K562 (cell line): ENCODE measurements around the gene ZNF581. TPM values are rescaled to one million over a fixed set of nuclear protein-coding genes. Genes with fewer than 3 reads are reported as not detected.

Source experiments
- BCLAF1 ChIP-seq, 2 experiments: fragments of 450-650 bp in 1 of 2; IDR thresholded peaks; 2 replicates each; pipeline ENCODE4 v1.6.1; 2011 to 2017; ENCODE audit warnings: low read depth in 2 of 2, antibody characterized with exemption in 1 of 2, borderline replicate concordance in 1 of 2, low read length in 1 of 2, mild to moderate bottlenecking in 1 of 2, mixed read lengths in 1 of 2; ENCODE audit not compliant: control insufficient read depth in 1 of 2
- BRCA1 ChIP-seq, 2 experiments: fragments of 450-650 bp in 1 of 2; sonication (generic) in 1 of 2; formaldehyde crosslinking in 1 of 2; IDR thresholded peaks; 2 replicates each; pipeline versions ENCODE4 v1.5.0 to v1.6.1; 2017 to 2020; ENCODE audit warnings: mild to moderate bottlenecking in 1 of 2, missing genetic modification reagents in 1 of 2
- CAMTA2 ChIP-seq: fragments of 250-450 bp; sonication (Bioruptor Pico); conservative IDR thresholded peaks from 2 replicates; pipeline ENCODE4 v1.5.1; 2022
- CBX3 ChIP-seq, 2 experiments: IDR thresholded peaks; 1 replicate in 1 of 2; 2 replicates in 1 of 2; pipeline ENCODE4 v1.6.1; 2012; ENCODE audit warnings: inconsistent platforms in 2 of 2, low read length in 2 of 2, borderline replicate concordance in 1 of 2, control low read depth in 1 of 2
- CXXC5 ChIP-seq: fragments of 250-450 bp; sonication (Bioruptor Pico); IDR thresholded peaks from 2 replicates; pipeline ENCODE4 v1.8.0; 2022; ENCODE audit warnings: inconsistent platforms, mild to moderate bottlenecking, moderate library complexity
- DACH1 ChIP-seq: fragments of 450-650 bp; IDR thresholded peaks from 2 replicates; pipeline ENCODE4 v1.6.1; 2018; ENCODE audit not compliant: partially characterized antibody
- DIDO1 ChIP-seq: fragments of 450-650 bp; IDR thresholded peaks from 2 replicates; pipeline ENCODE4 v1.6.1; 2016; ENCODE audit warnings: low read depth, missing biosample characterization, missing genetic modification characterization
- FOXK1 ChIP-seq: sonication (generic); formaldehyde crosslinking; IDR thresholded peaks from 2 replicates; pipeline ENCODE4 v1.8.0; 2022; ENCODE audit warnings: missing genetic modification reagents, mild to moderate bottlenecking, borderline replicate concordance
- HCFC1 ChIP-seq: IDR thresholded peaks from 2 replicates; pipeline ENCODE4 v1.6.1; 2012; ENCODE audit warnings: low read depth, low read length, improper control_type of control experiment
- KLF1 ChIP-seq: fragments of 450-650 bp; IDR thresholded peaks from 2 replicates; pipeline ENCODE4 v1.6.1; 2016; ENCODE audit warnings: missing genetic modification characterization, missing compliant biosample characterization
- MYNN ChIP-seq, 2 experiments: sonication (generic); formaldehyde crosslinking in 1 of 2; IDR thresholded peaks; 2 replicates each; pipeline versions ENCODE4 v1.5.0 to v1.6.1; 2016 to 2020; ENCODE audit warnings: antibody characterized with exemption in 1 of 2, missing genetic modification reagents in 1 of 2
- NFIX ChIP-seq: fragments of 250-450 bp; sonication (Bioruptor Pico); IDR thresholded peaks from 2 replicates; pipeline ENCODE4 v1.4.0; 2020; ENCODE audit warnings: low read depth, mild to moderate bottlenecking, moderate library complexity
- POU5F1 ChIP-seq: fragments of 150-350 bp; IDR thresholded peaks from 2 replicates; pipeline ENCODE4 v1.6.1; 2014; ENCODE audit warnings: borderline replicate concordance, low read length, low read depth, mild to moderate bottlenecking; ENCODE audit not compliant: partially characterized antibody
- SAP30 ChIP-seq: fragments of 200-600 bp; sonication (generic); IDR thresholded peaks from 2 replicates; pipeline ENCODE4 v1.6.1; 2012; ENCODE audit warnings: borderline replicate concordance, low read depth, mild to moderate bottlenecking, moderate library complexity, low read length, control low read depth, inconsistent platforms; ENCODE audit not compliant: insufficient read depth, poor library complexity, severe bottlenecking
- SMARCC2 ChIP-seq: fragments of 450-650 bp; IDR thresholded peaks from 2 replicates; pipeline ENCODE4 v1.6.1; 2017; ENCODE audit warnings: antibody characterized with exemption, moderate library complexity, mild to moderate bottlenecking, low read depth
- TAF9B ChIP-seq: fragments of 450-650 bp; IDR thresholded peaks from 2 replicates; pipeline ENCODE4 v1.6.1; 2018; ENCODE audit warnings: mild to moderate bottlenecking; ENCODE audit not compliant: partially characterized antibody
- U2AF1 ChIP-seq: fragments of 200-400 bp; formaldehyde crosslinking; optimal IDR thresholded peaks from 2 replicates; pipeline ENCODE3; 2017; ENCODE audit warnings: mild to moderate bottlenecking, low read depth, low read length, moderate library complexity
- XRCC5 ChIP-seq: fragments of 200-400 bp; formaldehyde crosslinking; IDR thresholded peaks from 2 replicates; pipeline ENCODE4 v1.6.1; 2017; ENCODE audit warnings: low read depth, mild to moderate bottlenecking, low read length
- ZNF12 ChIP-seq: sonication (generic); formaldehyde crosslinking; IDR thresholded peaks from 2 replicates; pipeline ENCODE4 v1.4.0; 2020; ENCODE audit warnings: mild to moderate bottlenecking, missing genetic modification reagents
- ZNF507 ChIP-seq: conservative IDR thresholded peaks from 2 replicates; pipeline ENCODE4 v1.6.1; 2017; ENCODE audit warnings: missing genetic modification characterization, missing compliant biosample characterization
- ZNF551 ChIP-seq: fragments of 250-450 bp; sonication (Bioruptor Pico); IDR thresholded peaks from 2 replicates; pipeline ENCODE4 v1.5.0; 2021; ENCODE audit warnings: mild to moderate bottlenecking, moderate library complexity
- polyA plus RNA-seq, 8 experiments: library from polyadenylated mRNA; depleted of rRNA in 4 of 8; stranded (reverse) in 5 of 8; unstranded in 3 of 8; fragments of >200 nt; fragmentation: Nextera tagmentation in 2 of 8; fragmentation: Illumina TruSeq in 1 of 8; extraction: Ambion mirVana in 2 of 8; extraction: Trizol in 1 of 8; gene quantifications; 2 replicates each; pipeline versions ENCODE4 v1.2.1 to v1.2.3, GENCODE V29; 2011 to 2014; ENCODE audit warnings: inconsistent platforms in 1 of 8, missing spikeins in 1 of 8
- total RNA-seq, 7 experiments: library from RNA; depleted of rRNA in 6 of 7; stranded (reverse); fragments of >200 nt in 6 of 7; fragmentation: Illumina TruSeq in 2 of 7; extraction: Trizol in 2 of 7; gene quantifications; 2 replicates each; pipeline versions ENCODE4 v1.2.1 to v1.2.3, GENCODE V29; 2011 to 2021; ENCODE audit warnings: low replicate concordance in 1 of 7
- TF ChIP-seq, protein P1 (sequence below): fragments of 250-450 bp; sonication (Bioruptor Pico); IDR thresholded peaks from 2 replicates; pipeline ENCODE4 v1.8.0; 2021; ENCODE audit warnings: mild to moderate bottlenecking, moderate library complexity
- TF ChIP-seq, protein P2 (sequence below): sonication (generic); formaldehyde crosslinking; IDR thresholded peaks from 2 replicates; pipeline ENCODE4 v1.5.0; 2020; ENCODE audit warnings: missing genetic modification reagents

The ZNF581 gene
- total and polyA plus RNA-seq, 9 of the 15 experiments (the other 6 are each of a cell fraction or from before 2014, with no cell fraction given) = 2.4 to 39.4 (median 15.4) TPM

GRCh38 chr19:55640043-55640576, 3.3 kb upstream of the ZNF581 start (continued):
- TF ChIP-seq BCLAF1 (IDR thresholded peaks at IDR 0.05; ENCODE audit: borderline replicate concordance in 1 of 2, control insufficient read depth in 1 of 2, low read depth in 2 of 2, low read length in 1 of 2) (no peak), ZNF12 (CRISPR knock-in tag) (no peak; the same call in 1 of the 2 replicates), CXXC5 (CRISPR knock-in tag) (peak; percentile 88), DACH1 (no peak), ZNF507 (tag) (no peak), SAP30 (no peak), SMARCC2 (no peak), CBX3 (IDR thresholded peaks at IDR 0.05; ENCODE audit: borderline replicate concordance in 1 of 2, low read length in 2 of 2) (peak in 1 of 2 experiments; percentile 97; a peak in 2 of 3 replicates), MYNN (IDR thresholded peaks at IDR 0.05) (0 out of 2 replicates have a peak, but pooled peaks have one; percentile 38), MYNN (CRISPR knock-in tag; IDR thresholded peaks at IDR 0.05) (no peak), POU5F1 (no peak), KLF1 (tag) (0 out of 2 replicates have a peak, but pooled peaks have one; percentile 22), XRCC5 (no peak), ZNF551 (CRISPR knock-in tag) (no peak), CAMTA2 (no peak), TAF9B (no peak), NFIX (CRISPR knock-in tag) (no peak), U2AF1 (no peak), BRCA1 (IDR thresholded peaks at IDR 0.05) (no peak), BRCA1 (CRISPR knock-in tag; IDR thresholded peaks at IDR 0.05) (0 out of 2 replicates have a peak, but pooled peaks have one; percentile 39), DIDO1 (tag) (no peak), HCFC1 (0 out of 2 replicates have a peak, but pooled peaks have one; percentile 21), FOXK1 (CRISPR knock-in tag) (peak; percentile 99)
- TF ChIP-seq, protein P1, sequence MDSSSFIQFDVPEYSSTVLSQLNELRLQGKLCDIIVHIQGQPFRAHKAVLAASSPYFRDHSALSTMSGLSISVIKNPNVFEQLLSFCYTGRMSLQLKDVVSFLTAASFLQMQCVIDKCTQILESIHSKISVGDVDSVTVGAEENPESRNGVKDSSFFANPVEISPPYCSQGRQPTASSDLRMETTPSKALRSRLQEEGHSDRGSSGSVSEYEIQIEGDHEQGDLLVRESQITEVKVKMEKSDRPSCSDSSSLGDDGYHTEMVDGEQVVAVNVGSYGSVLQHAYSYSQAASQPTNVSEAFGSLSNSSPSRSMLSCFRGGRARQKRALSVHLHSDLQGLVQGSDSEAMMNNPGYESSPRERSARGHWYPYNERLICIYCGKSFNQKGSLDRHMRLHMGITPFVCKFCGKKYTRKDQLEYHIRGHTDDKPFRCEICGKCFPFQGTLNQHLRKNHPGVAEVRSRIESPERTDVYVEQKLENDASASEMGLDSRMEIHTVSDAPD (CRISPR knock-in tag) = 0 out of 2 replicates have a peak, but pooled peaks have one; percentile 7
- TF ChIP-seq, protein P2, sequence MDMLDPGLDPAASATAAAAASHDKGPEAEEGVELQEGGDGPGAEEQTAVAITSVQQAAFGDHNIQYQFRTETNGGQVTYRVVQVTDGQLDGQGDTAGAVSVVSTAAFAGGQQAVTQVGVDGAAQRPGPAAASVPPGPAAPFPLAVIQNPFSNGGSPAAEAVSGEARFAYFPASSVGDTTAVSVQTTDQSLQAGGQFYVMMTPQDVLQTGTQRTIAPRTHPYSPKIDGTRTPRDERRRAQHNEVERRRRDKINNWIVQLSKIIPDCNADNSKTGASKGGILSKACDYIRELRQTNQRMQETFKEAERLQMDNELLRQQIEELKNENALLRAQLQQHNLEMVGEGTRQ (CRISPR knock-in tag) = peak; percentile 71
